ENCODE results near the gene GRB10. TPM values are rescaled to one million over a fixed set of nuclear protein-coding genes. Genes with fewer than 3 reads are reported as not detected.

GRB10 gene
- total RNA-seq, 1 experiment from 2014 or later = 68.2 TPM

- H3K4me1 Mint-ChIP-seq (ENCODE audit: insufficient read depth, unreplicated experiment) = peaks cover 14% of the 10 kb centered on the region
- H3K27me3 Mint-ChIP-seq (ENCODE audit: insufficient read depth, unreplicated experiment) = no peaks in the 10 kb centered on the region
- H3K27ac Mint-ChIP-seq (ENCODE audit: low read depth, unreplicated experiment) = no peak overlapping the region
- H3K36me3 Mint-ChIP-seq (ENCODE audit: insufficient read depth, unreplicated experiment) = peaks cover 38% of the 10 kb centered on the region
- no peak overlapping the region for H3K4me3 Mint-ChIP-seq (ENCODE audit: unreplicated experiment)
- no peak for DNase-seq (ENCODE audit: unreplicated experiment)
- H3K9me3 Mint-ChIP-seq (ENCODE audit: unreplicated experiment) = no peaks in the 10 kb centered on the region
- intact Hi-C loops (cut with micrococcal nuclease) = no loop called here
- CTCF ChIA-PET = interaction anchor here (0.6 to 2.5 kb wide), 8 partner anchors 12 to 555 kb away, joined by 3 to 7 read pairs (median 4); no protein-coding TSS in a partner anchor
- TF ChIP-seq, protein P1, sequence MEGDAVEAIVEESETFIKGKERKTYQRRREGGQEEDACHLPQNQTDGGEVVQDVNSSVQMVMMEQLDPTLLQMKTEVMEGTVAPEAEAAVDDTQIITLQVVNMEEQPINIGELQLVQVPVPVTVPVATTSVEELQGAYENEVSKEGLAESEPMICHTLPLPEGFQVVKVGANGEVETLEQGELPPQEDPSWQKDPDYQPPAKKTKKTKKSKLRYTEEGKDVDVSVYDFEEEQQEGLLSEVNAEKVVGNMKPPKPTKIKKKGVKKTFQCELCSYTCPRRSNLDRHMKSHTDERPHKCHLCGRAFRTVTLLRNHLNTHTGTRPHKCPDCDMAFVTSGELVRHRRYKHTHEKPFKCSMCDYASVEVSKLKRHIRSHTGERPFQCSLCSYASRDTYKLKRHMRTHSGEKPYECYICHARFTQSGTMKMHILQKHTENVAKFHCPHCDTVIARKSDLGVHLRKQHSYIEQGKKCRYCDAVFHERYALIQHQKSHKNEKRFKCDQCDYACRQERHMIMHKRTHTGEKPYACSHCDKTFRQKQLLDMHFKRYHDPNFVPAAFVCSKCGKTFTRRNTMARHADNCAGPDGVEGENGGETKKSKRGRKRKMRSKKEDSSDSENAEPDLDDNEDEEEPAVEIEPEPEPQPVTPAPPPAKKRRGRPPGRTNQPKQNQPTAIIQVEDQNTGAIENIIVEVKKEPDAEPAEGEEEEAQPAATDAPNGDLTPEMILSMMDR (IDR thresholded peaks at IDR 0.05; ENCODE audit: unreplicated experiment) = no peak
- no TSS peak for BruUV-seq (replicated peaks)
- POLR2A ChIA-PET = no interaction called here
Observed at GRCh38 chr7:50607524-50608125, 175.1 kb downstream of the GRB10 start.

DNA sequence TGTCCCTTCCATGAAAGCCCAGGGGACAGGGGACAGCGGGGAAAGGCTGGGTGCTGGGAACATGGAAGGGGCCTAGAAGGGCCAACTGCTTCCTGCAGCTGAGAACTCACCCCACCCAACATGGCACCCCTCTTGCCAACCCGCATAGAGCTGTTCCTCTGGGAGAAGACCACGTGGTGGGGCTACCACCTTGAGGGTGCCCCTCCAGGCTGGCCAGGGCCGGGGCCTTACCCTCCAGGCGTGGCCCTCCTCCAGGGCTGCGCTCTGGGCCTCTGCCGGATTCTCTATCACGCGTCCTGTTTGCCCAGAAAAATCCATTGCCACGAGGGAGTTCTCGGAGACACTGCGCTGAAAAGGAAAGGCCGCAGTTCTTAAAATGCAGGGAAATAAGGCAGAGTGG, 177.6 kb downstream of the GRB10 start:
- peaks cover 30% of the 10 kb centered on the region for H3K36me3 Mint-ChIP-seq (ENCODE audit: insufficient read depth, unreplicated experiment)
- no peak overlapping the region for H3K4me3 Mint-ChIP-seq (ENCODE audit: unreplicated experiment)
- no peaks in the 10 kb centered on the region for H3K27me3 Mint-ChIP-seq (ENCODE audit: insufficient read depth, unreplicated experiment)
- peaks cover 7% of the 10 kb centered on the region for H3K4me1 Mint-ChIP-seq (ENCODE audit: insufficient read depth, unreplicated experiment)
- no peaks in the 10 kb centered on the region for H3K9me3 Mint-ChIP-seq (ENCODE audit: unreplicated experiment)
- H3K27ac Mint-ChIP-seq (ENCODE audit: low read depth, unreplicated experiment) = no peak overlapping the region
- BruUV-seq (replicated peaks) = no TSS peak
- CTCF ChIA-PET = no interaction called here
- no peak for DNase-seq (ENCODE audit: unreplicated experiment)
- intact Hi-C loops (cut with micrococcal nuclease) = no loop called here
- POLR2A ChIA-PET = no interaction called here
- TF ChIP-seq, protein P1 (IDR thresholded peaks at IDR 0.05; ENCODE audit: unreplicated experiment) = no peak

DNA sequence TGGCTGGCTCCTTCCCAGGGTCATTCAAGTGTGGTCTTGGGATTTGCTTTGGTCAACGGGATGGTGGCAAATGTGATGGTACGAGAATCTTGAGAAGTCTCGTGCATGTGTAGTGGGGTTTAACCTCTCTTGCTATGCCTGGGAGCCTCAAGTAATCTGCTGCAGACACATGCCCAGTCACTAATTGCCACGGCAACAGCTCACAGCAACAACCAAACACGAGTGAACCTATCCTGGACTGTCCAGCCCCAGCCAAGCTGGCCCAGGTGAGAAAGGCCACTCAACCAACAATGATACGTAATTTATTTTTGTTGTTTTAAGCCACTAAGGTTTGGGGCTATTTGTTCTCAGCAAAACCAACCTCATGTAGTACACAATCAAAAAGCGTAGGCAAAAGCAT, 179.4 kb downstream of the GRB10 start:
- intact Hi-C loops (cut with micrococcal nuclease) = no loop called here
- H3K27ac Mint-ChIP-seq (ENCODE audit: low read depth, unreplicated experiment) = no peak overlapping the region
- ChIA-PET POLR2A (no interaction called here), CTCF (no interaction called here)
- no peaks in the 10 kb centered on the region for H3K9me3 Mint-ChIP-seq (ENCODE audit: unreplicated experiment)
- H3K36me3 Mint-ChIP-seq (ENCODE audit: insufficient read depth, unreplicated experiment) = peaks cover 31% of the 10 kb centered on the region
- DNase-seq (ENCODE audit: unreplicated experiment) = no peak
- H3K4me1 Mint-ChIP-seq (ENCODE audit: insufficient read depth, unreplicated experiment) = peaks cover 7% of the 10 kb centered on the region
- H3K4me3 Mint-ChIP-seq (ENCODE audit: unreplicated experiment) = no peak overlapping the region
- BruUV-seq (replicated peaks) = no TSS peak
- no peaks in the 10 kb centered on the region for H3K27me3 Mint-ChIP-seq (ENCODE audit: insufficient read depth, unreplicated experiment)
- TF ChIP-seq, protein P1 (IDR thresholded peaks at IDR 0.05; ENCODE audit: unreplicated experiment) = no peak

GRCh38 chr7:50599385-50599784, 183.3 kb downstream of the GRB10 start:
- no peaks in the 10 kb centered on the region for H3K4me1 Mint-ChIP-seq (ENCODE audit: insufficient read depth, unreplicated experiment)
- no peaks in the 10 kb centered on the region for H3K9me3 Mint-ChIP-seq (ENCODE audit: unreplicated experiment)
- H3K27me3 Mint-ChIP-seq (ENCODE audit: insufficient read depth, unreplicated experiment) = no peaks in the 10 kb centered on the region
- H3K4me3 Mint-ChIP-seq (ENCODE audit: unreplicated experiment) = no peak overlapping the region
- BruUV-seq (replicated peaks) = no TSS peak
- POLR2A ChIA-PET = no interaction called here
- TF ChIP-seq, protein P1 (IDR thresholded peaks at IDR 0.05; ENCODE audit: unreplicated experiment) = no peak
- no peak for DNase-seq (ENCODE audit: unreplicated experiment)
- CTCF ChIA-PET = interaction anchor here (0.7 to 3.0 kb wide), 3 partner anchors 9 to 480 kb away, joined by 3 to 17 read pairs (median 3); no protein-coding TSS in a partner anchor
- H3K36me3 Mint-ChIP-seq (ENCODE audit: insufficient read depth, unreplicated experiment) = peaks cover 49% of the 10 kb centered on the region
- H3K27ac Mint-ChIP-seq (ENCODE audit: low read depth, unreplicated experiment) = no peak overlapping the region
- intact Hi-C loops (cut with micrococcal nuclease) = no loop called here
